Activated CD8-positive, alpha-beta memory T cell treated with anti-CD3 and anti-CD28 coated beads, Interleukin-2, amount 50 U/mL, for 1 hour (primary cell): ENCODE results near the gene ZMYM3.

Experiments used
- DNase-seq: peaks from one replicate; pipeline ENCODE4 v3.0.0-alpha.2; 2020; ENCODE audit errors: extremely low read depth

Gene ZMYM3

GRCh38 chrX:71214604-71215337, 39.2 kb downstream of the ZMYM3 start:
- no peak for DNase-seq

GRCh38 chrX:71214152-71214551, 39.8 kb downstream of the ZMYM3 start:
- DNase-seq, result no peak

- DNase-seq, result no peak
These were observed 41.4 kb downstream of the ZMYM3 start for GRCh38 chrX:71212536-71212935.

GRCh38 chrX:71210816-71211215, 43.1 kb downstream of the ZMYM3 start:
- DNase-seq, result no peak

- DNase-seq, result no peak
These were observed 54.5 kb downstream of the ZMYM3 start for GRCh38 chrX:71199252-71200008.

GRCh38 chrX:71198066-71198465, 55.9 kb downstream of the ZMYM3 start:
- DNase-seq, result no peak

- DNase-seq, result no peak
These were observed 57.8 kb downstream of the ZMYM3 start for GRCh38 chrX:71195964-71196649.

- DNase-seq, result no peak
These were observed 62.7 kb downstream of the ZMYM3 start for GRCh38 chrX:71191248-71191647.
